ENCODE data around the gene B4GALT2. TPM values are rescaled to one million over a fixed set of nuclear protein-coding genes. Genes with fewer than 3 reads are reported as not detected.
A peak's percentile ranks its signal among the peaks of the same experiment; 100 is the strongest.

B4GALT2 gene
- total RNA-seq, 1 experiment from 2014 or later: 66.2 TPM

DNA sequence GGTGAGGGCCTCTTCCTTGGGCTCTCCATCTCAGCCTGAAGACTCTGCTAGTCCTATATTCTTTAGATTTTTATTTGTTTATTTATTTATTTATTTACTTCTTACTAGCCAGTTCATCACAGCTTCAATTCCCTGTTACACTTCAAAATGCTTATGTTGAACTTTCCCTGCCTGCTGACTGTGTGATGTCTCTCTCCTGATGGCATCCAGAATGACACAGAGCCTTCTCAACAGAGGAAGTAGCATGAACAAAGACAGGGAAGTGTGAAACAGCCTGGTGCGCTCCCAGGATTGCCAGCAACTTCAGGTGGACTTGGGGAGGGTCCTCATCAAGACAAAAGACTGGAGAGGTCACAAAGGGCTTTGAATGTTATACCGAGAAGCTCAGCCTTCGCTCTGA lies 36.6 kb upstream of the B4GALT2 start:
- no peak overlapping the region for H3K4me2 ChIP-seq
- H3K27me3 ChIP-seq (ENCODE audit: insufficient read depth, low read depth): no peaks in the 10 kb centered on the region
- intact Hi-C loops (cut with micrococcal nuclease; ENCODE audit: unreplicated experiment): no loop called here
- ChIA-PET POLR2A (ENCODE audit: unreplicated experiment) (no interaction called here), CTCF (interaction anchor here (2.0 kb wide), 1 partner anchor 7 kb away, joined by 9 read pairs; no protein-coding TSS in a partner anchor)
- BruUV-seq (replicated peaks): no TSS peak
- H3K36me3 ChIP-seq (ENCODE audit: low read depth): no peaks in the 10 kb centered on the region
- H3K27ac ChIP-seq: no peak overlapping the region
- TF ChIP-seq, protein P1, sequence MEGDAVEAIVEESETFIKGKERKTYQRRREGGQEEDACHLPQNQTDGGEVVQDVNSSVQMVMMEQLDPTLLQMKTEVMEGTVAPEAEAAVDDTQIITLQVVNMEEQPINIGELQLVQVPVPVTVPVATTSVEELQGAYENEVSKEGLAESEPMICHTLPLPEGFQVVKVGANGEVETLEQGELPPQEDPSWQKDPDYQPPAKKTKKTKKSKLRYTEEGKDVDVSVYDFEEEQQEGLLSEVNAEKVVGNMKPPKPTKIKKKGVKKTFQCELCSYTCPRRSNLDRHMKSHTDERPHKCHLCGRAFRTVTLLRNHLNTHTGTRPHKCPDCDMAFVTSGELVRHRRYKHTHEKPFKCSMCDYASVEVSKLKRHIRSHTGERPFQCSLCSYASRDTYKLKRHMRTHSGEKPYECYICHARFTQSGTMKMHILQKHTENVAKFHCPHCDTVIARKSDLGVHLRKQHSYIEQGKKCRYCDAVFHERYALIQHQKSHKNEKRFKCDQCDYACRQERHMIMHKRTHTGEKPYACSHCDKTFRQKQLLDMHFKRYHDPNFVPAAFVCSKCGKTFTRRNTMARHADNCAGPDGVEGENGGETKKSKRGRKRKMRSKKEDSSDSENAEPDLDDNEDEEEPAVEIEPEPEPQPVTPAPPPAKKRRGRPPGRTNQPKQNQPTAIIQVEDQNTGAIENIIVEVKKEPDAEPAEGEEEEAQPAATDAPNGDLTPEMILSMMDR (conservative IDR thresholded peaks at IDR 0.05): no peak
- TF ChIP-seq EZH2 (IDR thresholded peaks at IDR 0.05; ENCODE audit: low read depth): no peak
- H3K4me1 ChIP-seq (replicated peaks; ENCODE audit: insufficient read depth): peaks cover 14% of the 10 kb centered on the region
- H2AFZ ChIP-seq: no peak overlapping the region
- H3K4me3 ChIP-seq: no peak overlapping the region
- no peak for DNase-seq
- H3K9me3 ChIP-seq (ENCODE audit: insufficient read depth, low read depth): no peaks in the 10 kb centered on the region
- H3K9me2 ChIP-seq (ENCODE audit: insufficient read depth): no peaks in the 10 kb centered on the region
- H4K20me1 ChIP-seq (ENCODE audit: insufficient read depth): no peaks in the 10 kb centered on the region
- peaks cover 5% of the 10 kb centered on the region; the same call in 1 of the 2 replicates for H3K79me2 ChIP-seq (ENCODE audit: low read depth)
- H3F3A ChIP-seq (ENCODE audit: insufficient read depth, low read depth): peaks cover 6% of the 10 kb centered on the region; the same call in 1 of the 2 replicates

DNA sequence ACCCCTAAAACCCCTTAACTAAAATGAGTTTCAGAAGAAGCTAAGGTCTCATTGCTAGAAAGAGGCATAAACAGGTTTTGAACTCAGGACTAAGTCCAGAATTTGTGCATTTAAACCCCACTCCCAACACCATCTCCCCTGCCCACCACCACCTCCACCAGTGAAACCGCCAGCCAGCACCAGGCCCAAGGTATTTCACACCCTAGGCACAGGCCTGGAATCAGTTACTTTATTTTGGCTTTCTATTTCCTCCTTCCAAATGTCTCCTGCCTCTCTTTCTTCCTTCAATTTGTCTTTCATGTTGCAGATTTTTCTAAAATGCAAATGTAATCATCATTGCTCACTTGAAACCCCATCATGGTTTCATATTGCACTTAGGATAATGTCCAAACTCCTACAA lies 34.1 kb upstream of the B4GALT2 start:
- Histone ChIP-seq H3K36me3 (ENCODE audit: low read depth) (no peaks in the 10 kb centered on the region), H2AFZ (no peak overlapping the region), H3F3A (ENCODE audit: insufficient read depth, low read depth) (peaks cover 6% of the 10 kb centered on the region; the same call in 1 of the 2 replicates), H4K20me1 (ENCODE audit: insufficient read depth) (no peaks in the 10 kb centered on the region), H3K9me3 (ENCODE audit: insufficient read depth, low read depth) (no peaks in the 10 kb centered on the region), H3K4me3 (no peak overlapping the region), H3K4me2 (peak overlapping the region; percentile 100), H3K4me1 (replicated peaks; ENCODE audit: insufficient read depth) (peaks cover 26% of the 10 kb centered on the region), H3K27ac (no peak overlapping the region), H3K27me3 (ENCODE audit: insufficient read depth, low read depth) (no peaks in the 10 kb centered on the region), H3K9me2 (ENCODE audit: insufficient read depth) (no peaks in the 10 kb centered on the region), H3K79me2 (ENCODE audit: low read depth) (peaks cover 17% of the 10 kb centered on the region; the same call in 1 of the 2 replicates)
- BruUV-seq (replicated peaks): no TSS peak
- TF ChIP-seq EZH2 (IDR thresholded peaks at IDR 0.05; ENCODE audit: low read depth): no peak
- TF ChIP-seq, protein P1 (conservative IDR thresholded peaks at IDR 0.05): no peak
- CTCF ChIA-PET: interaction anchor here (1.2 to 2.8 kb wide), 3 partner anchors 10 to 238 kb away, joined by 5 to 13 read pairs (median 11); partner anchors contain the start of gene ST3GAL3
- no peak for DNase-seq
- intact Hi-C loops (cut with micrococcal nuclease; ENCODE audit: unreplicated experiment): no loop called here
- POLR2A ChIA-PET (ENCODE audit: unreplicated experiment): interaction anchor here (0.6 kb wide), 1 partner anchor 293 kb away, joined by 6 read pairs; no protein-coding TSS in a partner anchor

DNA sequence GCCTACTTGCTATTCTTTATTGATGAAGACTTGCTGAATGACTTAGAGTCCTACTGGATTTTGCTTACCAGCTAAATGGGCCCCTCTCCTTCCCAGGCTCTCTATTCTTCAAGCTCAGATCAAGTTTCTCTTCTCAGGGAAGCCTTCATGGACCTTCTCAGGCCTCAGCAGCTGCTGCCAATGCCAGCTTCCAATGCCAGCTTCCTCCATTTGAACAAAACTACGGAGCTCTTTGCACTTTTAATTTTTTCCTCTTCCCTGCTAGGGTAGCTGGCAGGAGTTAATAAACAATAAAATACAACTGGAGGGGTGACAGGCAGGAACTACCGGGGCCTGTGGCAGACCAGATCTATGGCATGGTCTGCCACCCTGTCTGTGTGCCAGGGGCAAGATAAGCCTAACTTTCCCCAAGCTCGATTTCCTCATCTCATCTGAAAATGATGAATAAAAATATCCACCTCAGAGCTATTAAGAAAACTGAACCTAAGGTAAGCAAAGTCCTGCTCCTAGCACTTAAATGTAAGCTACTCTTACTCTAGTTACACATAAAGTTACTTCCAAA lies 33.3 kb upstream of the B4GALT2 start:
- peak overlapping the region; percentile 100 for H3K4me2 ChIP-seq
- H3K9me2 ChIP-seq (ENCODE audit: insufficient read depth): no peaks in the 10 kb centered on the region
- no peaks in the 10 kb centered on the region for H3K36me3 ChIP-seq (ENCODE audit: low read depth)
- H3K79me2 ChIP-seq (ENCODE audit: low read depth): peaks cover 17% of the 10 kb centered on the region; the same call in 1 of the 2 replicates
- peaks cover 26% of the 10 kb centered on the region for H3K4me1 ChIP-seq (replicated peaks; ENCODE audit: insufficient read depth)
- TF ChIP-seq, protein P1 (conservative IDR thresholded peaks at IDR 0.05): no peak
- TF ChIP-seq EZH2 (IDR thresholded peaks at IDR 0.05; ENCODE audit: low read depth): no peak
- H3F3A ChIP-seq (ENCODE audit: insufficient read depth, low read depth): peaks cover 6% of the 10 kb centered on the region; the same call in 1 of the 2 replicates
- CTCF ChIA-PET: interaction anchor here (0.5 to 2.8 kb wide), 6 partner anchors 11 to 239 kb away, joined by 3 to 13 read pairs (median 4); partner anchors contain the start of gene ST3GAL3
- peak overlapping the region; percentile 81 for H2AFZ ChIP-seq
- DNase-seq: no peak
- H4K20me1 ChIP-seq (ENCODE audit: insufficient read depth): no peaks in the 10 kb centered on the region
- H3K9me3 ChIP-seq (ENCODE audit: insufficient read depth, low read depth): no peaks in the 10 kb centered on the region
- POLR2A ChIA-PET (ENCODE audit: unreplicated experiment): interaction anchor here (0.6 to 1.2 kb wide), 3 partner anchors 182 to 558 kb away, joined by 3 to 14 read pairs (median 8); no protein-coding TSS in a partner anchor
- no peaks in the 10 kb centered on the region for H3K27me3 ChIP-seq (ENCODE audit: insufficient read depth, low read depth)
- intact Hi-C loops (cut with micrococcal nuclease; ENCODE audit: unreplicated experiment): loop anchor here (1.0 to 2.0 kb wide), 5 partner anchors 24 to 417 kb away; partner anchors contain the start of genes CCDC24 and ST3GAL3
- peak overlapping the region; percentile 75 for H3K27ac ChIP-seq
- H3K4me3 ChIP-seq: peak overlapping the region; percentile 74
- TSS peak; percentile 64 for BruUV-seq (replicated peaks)
